ENCODE results near the gene ZNF771. TPM values are rescaled to one million over a fixed set of nuclear protein-coding genes. Genes with fewer than 3 reads are reported as not detected.

ZNF771 gene
- total RNA-seq, 6 donors from 2014 or later = 5.2 to 12.3 (median 7.2) TPM

GRCh38 chr16:30444231-30445148, 37.1 kb downstream of the ZNF771 start:
- H3K27me3 ChIP-seq = no peaks in the 10 kb centered on the region
- 93 to 95% methylated on average over 29 of the region's 29 CpGs for WGBS, 2 donors
- DNase-seq (no peak), ATAC-seq (ENCODE audit: low FRiP score in 2 of 2) (no peak)
- peak overlapping the region; percentile 67 to 93 (median 80) for H3K4me3 ChIP-seq
- H3K4me1 ChIP-seq = peaks cover 15 to 28% (median 23%) of the 10 kb centered on the region in 4 donors
- TF ChIP-seq POLR2AphosphoS5 (IDR thresholded peaks at IDR 0.05) (no peak), POLR2A (IDR thresholded peaks at IDR 0.05) (no peak), EP300 (IDR thresholded peaks at IDR 0.05) (no peak), CTCF (IDR thresholded peaks at IDR 0.05) (no peak)
- peak overlapping the region; percentile 92 to 98 (median 96) for H3K27ac ChIP-seq
- H3K36me3 ChIP-seq = peaks cover 0 to 9% (median 0%) of the 10 kb centered on the region in 4 donors
- no peaks in the 10 kb centered on the region for H3K9me3 ChIP-seq

- H3K27ac ChIP-seq = peak overlapping the region; percentile 92 to 98 (median 96)
- ATAC-seq (ENCODE audit: low FRiP score in 2 of 2) = no peak
- 47 to 55% methylated on average over 6 to 8 of the region's 11 CpGs for WGBS, 2 donors
These were observed 37.7 kb downstream of the ZNF771 start for GRCh38 chr16:30445149-30445407.

DNA sequence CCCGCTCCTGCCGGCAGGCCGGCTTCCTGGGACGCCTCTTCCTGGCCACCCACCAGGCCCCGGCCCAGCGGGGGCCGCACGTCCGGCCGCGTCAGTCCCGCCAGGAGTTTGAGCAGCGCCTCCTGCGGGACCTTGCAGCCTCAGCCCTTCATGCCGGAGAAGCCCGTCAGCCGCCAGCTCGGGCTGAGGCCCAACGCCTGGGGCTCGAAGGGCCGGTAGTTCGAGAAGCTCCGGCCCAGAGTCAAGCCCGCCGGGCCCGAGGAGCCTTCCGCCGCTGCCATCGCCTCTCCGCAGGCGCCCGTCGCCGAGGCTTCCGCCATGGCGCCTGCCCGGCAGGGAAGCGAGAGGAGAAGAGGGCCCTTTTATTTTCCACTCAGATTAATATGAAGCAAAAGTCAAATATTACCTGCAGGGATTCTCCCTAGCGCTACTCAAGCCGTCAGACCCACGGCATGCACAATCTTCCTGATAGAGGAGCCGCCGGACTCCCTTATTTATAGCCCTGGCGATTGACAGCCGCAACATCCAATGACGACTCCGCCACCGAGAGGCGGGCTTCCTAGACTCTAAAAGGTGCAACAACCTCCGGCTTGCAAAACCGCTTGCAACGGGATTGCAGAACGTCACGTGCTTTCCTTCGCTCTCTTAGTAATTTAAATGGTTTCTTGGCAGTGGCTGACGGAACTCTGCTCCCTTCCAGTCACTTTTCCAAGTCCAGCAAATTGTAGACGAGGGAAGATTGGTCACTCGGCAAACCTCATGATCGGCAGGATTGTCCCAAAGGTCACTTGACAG, 38.2 kb downstream of the ZNF771 start, which contains the start of gene SEPHS2:
Gene SEPHS2 (minus strand): TSS at position 467 of the 795 bp plus-strand sequence. CDS start 147 bp downstream, at position 320.
- DNase-seq = peak; percentile 95 to 99
- Histone ChIP-seq H3K4me3 (peak within 1 kb of the TSS; percentile 67 to 93 (median 80)), H3K9me3 (no peaks in the 10 kb centered on the region), H3K36me3 (peaks cover 0 to 9% (median 0%) of the 10 kb centered on the region in 4 donors), H3K4me1 (peaks cover 15 to 28% (median 23%) of the 10 kb centered on the region in 4 donors), H3K27me3 (no peaks in the 10 kb centered on the region), H3K27ac (peak within 1 kb of the TSS; percentile 92 to 98 (median 96))
- peak; percentile 92 to 97 for ATAC-seq (ENCODE audit: low FRiP score in 2 of 2)
- TF ChIP-seq POLR2A (IDR thresholded peaks at IDR 0.05) = peak in 3 of 4 donors; percentile 84 to 99 (median 98)
- peak in 1 of 4 donors; percentile 2 for TF ChIP-seq EP300 (IDR thresholded peaks at IDR 0.05)
- peak; percentile 81 to 94 for TF ChIP-seq POLR2AphosphoS5 (IDR thresholded peaks at IDR 0.05)
- peak in 4 of 6 experiments; percentile 25 to 62 (median 50) for TF ChIP-seq CTCF (IDR thresholded peaks at IDR 0.05)
- 1 to 2% methylated on average over 12 to 45 of the region's 59 CpGs for WGBS, 2 donors

More at GRCh38 chr16:30445149-30445407, 37.7 kb downstream of the ZNF771 start:
- no peaks in the 10 kb centered on the region for H3K9me3 ChIP-seq
- peaks cover 0 to 9% (median 0%) of the 10 kb centered on the region in 4 donors for H3K36me3 ChIP-seq
- peak overlapping the region; percentile 67 to 93 (median 80) for H3K4me3 ChIP-seq
- no peak for DNase-seq
- H3K27me3 ChIP-seq = no peaks in the 10 kb centered on the region
- no peak for TF ChIP-seq POLR2AphosphoS5 (IDR thresholded peaks at IDR 0.05)
- TF ChIP-seq POLR2A (IDR thresholded peaks at IDR 0.05) = no peak
- no peak for TF ChIP-seq EP300 (IDR thresholded peaks at IDR 0.05)
- TF ChIP-seq CTCF (IDR thresholded peaks at IDR 0.05) = no peak
- H3K4me1 ChIP-seq = peaks cover 15 to 28% (median 23%) of the 10 kb centered on the region in 4 donors

DNA sequence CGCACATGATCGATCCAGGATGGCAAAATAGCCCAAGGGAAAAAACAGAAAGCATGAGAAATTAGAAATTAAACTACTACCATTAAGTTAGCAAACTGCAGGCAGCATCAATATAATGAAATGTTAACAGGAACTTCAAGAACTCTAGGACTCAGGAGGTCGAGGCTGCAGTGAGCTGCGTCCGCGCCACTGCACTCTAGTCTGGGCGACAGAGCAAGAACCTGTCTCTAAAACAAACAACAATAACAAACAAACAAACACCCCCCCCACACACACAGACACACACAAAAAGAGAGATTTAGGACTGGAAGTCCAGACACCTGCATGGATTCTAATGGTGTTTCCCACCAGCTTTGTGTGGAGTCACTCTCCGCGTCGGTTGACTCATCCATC, 38.8 kb downstream of the ZNF771 start:
- no peaks in the 10 kb centered on the region for H3K27me3 ChIP-seq
- WGBS, 2 donors = 77 to 79% methylated on average over 10 of the region's 10 CpGs
- no peak for ATAC-seq (ENCODE audit: low FRiP score in 2 of 2)

More for the DNA sequence above, 38.8 kb downstream of the ZNF771 start:
- no peak for DNase-seq
- H3K27ac ChIP-seq = peak overlapping the region; percentile 92 to 98 (median 96)
- peak overlapping the region in 3 of 4 donors; percentile 67 to 83 (median 76) for H3K4me3 ChIP-seq
- H3K9me3 ChIP-seq = no peaks in the 10 kb centered on the region
- TF ChIP-seq POLR2AphosphoS5 (IDR thresholded peaks at IDR 0.05) = no peak
- peaks cover 15 to 28% (median 23%) of the 10 kb centered on the region in 4 donors for H3K4me1 ChIP-seq
- peaks cover 0 to 9% (median 0%) of the 10 kb centered on the region in 4 donors for H3K36me3 ChIP-seq
